Activated gamma-delta T cell treated with Interleukin-2 at 50 U/mL for 16 hours (primary cell): ENCODE measurements around the gene S100Z.
"Not testable (repeated sequence)": the region's sequence is repeated elsewhere in the genome, so short reads cannot be mapped to it uniquely, and the experiment has no call there.

Source experiments
- DNase-seq: peaks from one replicate; pipeline ENCODE4 v3.0.0-alpha.2; 2020

Gene S100Z

GRCh38 chr5:76831110-76831452 is 18.7 kb upstream of the S100Z start:
- DNase-seq: no peak

- DNase-seq: no peak
Measured at GRCh38 chr5:76836181-76836580, 13.6 kb upstream of the S100Z start.

GRCh38 chr5:76836585-76836984 is 13.2 kb upstream of the S100Z start:
- DNase-seq: no peak

GRCh38 chr5:76838481-76839261 is 11.1 kb upstream of the S100Z start:
- DNase-seq: no peak

GRCh38 chr5:76841361-76841760 is 8.5 kb upstream of the S100Z start:
- DNase-seq: no peak

GRCh38 chr5:76845890-76846289 is 3.9 kb upstream of the S100Z start:
- DNase-seq: no peak

GRCh38 chr5:76850543-76851145 is 830 bp downstream of the S100Z start:
- DNase-seq: no peak

GRCh38 chr5:76851728-76852369 is 2.0 kb downstream of the S100Z start:
- DNase-seq: no peak

- DNase-seq: no peak
Measured at GRCh38 chr5:76852772-76853171, 3.0 kb downstream of the S100Z start.

GRCh38 chr5:76853741-76854140 is 3.9 kb downstream of the S100Z start:
- not testable (repeated sequence) for DNase-seq

- DNase-seq: no peak
Measured at GRCh38 chr5:76854644-76855043, 4.8 kb downstream of the S100Z start.

- not testable (repeated sequence) for DNase-seq
Measured at GRCh38 chr5:76855501-76855900, 5.7 kb downstream of the S100Z start.

- DNase-seq: peak; percentile 22
Measured at GRCh38 chr5:76855961-76856360, 6.1 kb downstream of the S100Z start.

- DNase-seq: not testable (repeated sequence)
Measured at GRCh38 chr5:76856800-76857199, 7.0 kb downstream of the S100Z start.

GRCh38 chr5:76859591-76860247 is 9.9 kb downstream of the S100Z start:
- DNase-seq: no peak

GRCh38 chr5:76861612-76862011 is 11.8 kb downstream of the S100Z start:
- DNase-seq: no peak

- DNase-seq: no peak
Measured at GRCh38 chr5:76863001-76863400, 13.2 kb downstream of the S100Z start.

GRCh38 chr5:76866503-76866902 is 16.7 kb downstream of the S100Z start:
- DNase-seq: no peak

GRCh38 chr5:76867038-76867437 is 17.2 kb downstream of the S100Z start:
- DNase-seq: no peak

GRCh38 chr5:76867827-76868693 is 18.2 kb downstream of the S100Z start:
- peak; percentile 52 for DNase-seq

- no peak for DNase-seq
Measured at GRCh38 chr5:76870046-76870445, 20.2 kb downstream of the S100Z start.

- no peak for DNase-seq
Measured at GRCh38 chr5:76874088-76874581, 24.3 kb downstream of the S100Z start.
